HepG2 (cell line): ENCODE data around the gene SLCO2A1. TPM values are rescaled to one million over a fixed set of nuclear protein-coding genes. Genes with fewer than 3 reads are reported as not detected.
A peak's percentile ranks its signal among the peaks of the same experiment; 100 is the strongest.

Experiments
- FIP1L1 ChIP-seq: fragments of 200-400 bp; formaldehyde crosslinking; IDR thresholded peaks from 2 replicates; pipeline ENCODE4 v1.6.1; 2018; ENCODE audit warnings: low read depth, mild to moderate bottlenecking, low read length, moderate library complexity, borderline replicate concordance; ENCODE audit not compliant: insufficient read depth
- GABPB1 ChIP-seq: IDR thresholded peaks from 2 replicates; pipeline ENCODE4 v1.6.1; 2016; ENCODE audit warnings: mild to moderate bottlenecking, missing genetic modification reagents, moderate library complexity, missing compliant biosample characterization
- HDAC2 ChIP-seq: sonication (generic); formaldehyde crosslinking; IDR thresholded peaks from 2 replicates; pipeline ENCODE4 v1.4.0; 2020; ENCODE audit warnings: missing genetic modification reagents
- HHEX ChIP-seq: IDR thresholded peaks from 2 replicates; pipeline ENCODE4 v1.6.1; 2016; ENCODE audit warnings: control low read depth
- IRF9 ChIP-seq: sonication (generic); formaldehyde crosslinking; IDR thresholded peaks from 2 replicates; pipeline ENCODE4 v1.8.0; 2022; ENCODE audit warnings: missing genetic modification reagents, mild to moderate bottlenecking, borderline replicate concordance
- IRX3 ChIP-seq: sonication (generic); formaldehyde crosslinking; IDR thresholded peaks from 2 replicates; pipeline ENCODE4 v1.8.1; 2023; ENCODE audit warnings: mild to moderate bottlenecking, low read depth, missing genetic modification reagents, borderline replicate concordance
- NKX3-1 ChIP-seq: sonication (generic); formaldehyde crosslinking; IDR thresholded peaks from 2 replicates; pipeline ENCODE4 v1.5.0; 2020; ENCODE audit warnings: missing genetic modification reagents
- PHF20 ChIP-seq: sonication (generic); formaldehyde crosslinking; IDR thresholded peaks from 2 replicates; pipeline ENCODE4 v1.5.0; 2020; ENCODE audit warnings: mild to moderate bottlenecking, missing genetic modification reagents
- POLR2AphosphoS2 ChIP-seq: IDR thresholded peaks from 2 replicates; pipeline ENCODE4 v1.6.1; 2011; ENCODE audit warnings: low read depth, low read length, improper control_type of control experiment
- RFX3 ChIP-seq: IDR thresholded peaks from 2 replicates; pipeline ENCODE4 v1.6.1; 2016; ENCODE audit warnings: missing biosample characterization, missing genetic modification reagents
- SKIL ChIP-seq: sonication (generic); formaldehyde crosslinking; IDR thresholded peaks from 2 replicates; pipeline ENCODE4 v1.8.0; 2022; ENCODE audit warnings: missing genetic modification reagents, mild to moderate bottlenecking, moderate library complexity, borderline replicate concordance
- SNAPC2 ChIP-seq: sonication (generic); formaldehyde crosslinking; IDR thresholded peaks from 2 replicates; pipeline ENCODE4 v1.8.1; 2022; ENCODE audit warnings: mild to moderate bottlenecking, missing genetic modification reagents
- THAP11 ChIP-seq: IDR thresholded peaks from 2 replicates; pipeline ENCODE4 v1.6.1; 2016; ENCODE audit warnings: missing biosample characterization, missing genetic modification reagents
- ZNF10 ChIP-seq: sonication (generic); formaldehyde crosslinking; IDR thresholded peaks from 2 replicates; pipeline ENCODE4 v1.4.0; 2020; ENCODE audit warnings: mild to moderate bottlenecking, low read depth, missing genetic modification reagents, borderline replicate concordance
- ZNF207 ChIP-seq: fragments of 450-650 bp; IDR thresholded peaks from 2 replicates; pipeline ENCODE4 v1.6.1; 2016; ENCODE audit warnings: antibody characterized with exemption, borderline replicate concordance
- ZNF343 ChIP-seq: sonication (generic); formaldehyde crosslinking; IDR thresholded peaks from 2 replicates; pipeline ENCODE4 v1.4.0; 2020; ENCODE audit warnings: mild to moderate bottlenecking, missing genetic modification reagents
- ZNF350 ChIP-seq: sonication (generic); formaldehyde crosslinking; IDR thresholded peaks from 2 replicates; pipeline ENCODE4 v1.4.0; 2020; ENCODE audit warnings: mild to moderate bottlenecking, low read depth, missing genetic modification reagents, borderline replicate concordance
- ZNF414 ChIP-seq: sonication (generic); formaldehyde crosslinking; IDR thresholded peaks from 2 replicates; pipeline ENCODE4 v1.5.0; 2020; ENCODE audit warnings: missing genetic modification reagents
- ZNF616 ChIP-seq: sonication (generic); formaldehyde crosslinking; IDR thresholded peaks from 2 replicates; pipeline ENCODE4 v1.5.0; 2020; ENCODE audit warnings: low read depth, mild to moderate bottlenecking, missing genetic modification reagents
- ZNF704 ChIP-seq: sonication (generic); formaldehyde crosslinking; IDR thresholded peaks from 2 replicates; pipeline ENCODE4 v1.8.1; 2023; ENCODE audit warnings: mild to moderate bottlenecking, inconsistent platforms, moderate library complexity, missing genetic modification reagents, borderline replicate concordance
- ZNF724P ChIP-seq: sonication (generic); formaldehyde crosslinking; IDR thresholded peaks from 2 replicates; pipeline ENCODE4 v1.8.0; 2022; ENCODE audit warnings: missing genetic modification reagents, borderline replicate concordance
- polyA plus RNA-seq, 8 experiments: library from polyadenylated mRNA; depleted of rRNA in 3 of 8; stranded (reverse) in 7 of 8; unstranded in 1 of 8; fragments of >200 nt; fragmentation: Illumina TruSeq in 4 of 8; extraction: Trizol in 4 of 8; gene quantifications; 2 replicates each; pipeline versions ENCODE4 v1.2.1 to v1.2.3, GENCODE V29; 2011 to 2016; ENCODE audit warnings: low read depth in 4 of 8, missing spikeins in 1 of 8, mixed read lengths in 1 of 8; ENCODE audit not compliant: insufficient read depth in 1 of 8
- total RNA-seq, 5 experiments: library from RNA; depleted of rRNA; stranded (reverse); fragments of >200 nt; fragmentation: Illumina TruSeq; extraction: Trizol; gene quantifications; 2 replicates each; pipeline ENCODE4 v1.2.3, GENCODE V29; 2016; ENCODE audit warnings: low read depth in 1 of 5
- TF ChIP-seq, protein P1 (sequence below): IDR thresholded peaks from 2 replicates; pipeline ENCODE4 v1.6.1; 2016

SLCO2A1 gene
- total and polyA plus RNA-seq, 2 of the 13 experiments (the other 11 are each of a cell fraction or from before 2014, with no cell fraction given) = 0.04 TPM; not detected in 1

GRCh38 chr3:134039161-134039862 lies 9.6 kb upstream of the SLCO2A1 start (continued):
- no peak for TF ChIP-seq ZNF724P (CRISPR knock-in tag)
- TF ChIP-seq NKX3-1 (CRISPR knock-in tag) = no peak
- TF ChIP-seq SNAPC2 (CRISPR knock-in tag) = no peak
- no peak for TF ChIP-seq IRF9 (CRISPR knock-in tag)
- TF ChIP-seq PHF20 = 0 out of 2 replicates have a peak, but pooled peaks have one; percentile 32
- peak; percentile 20; the same call in 1 of the 2 replicates for TF ChIP-seq ZNF350 (CRISPR knock-in tag)
- TF ChIP-seq ZNF414 (CRISPR knock-in tag) = no peak
- TF ChIP-seq ZNF343 (CRISPR knock-in tag) = no peak
- TF ChIP-seq ZNF207 = no peak
- no peak for TF ChIP-seq ZNF10 (CRISPR knock-in tag)
- TF ChIP-seq, protein P1, sequence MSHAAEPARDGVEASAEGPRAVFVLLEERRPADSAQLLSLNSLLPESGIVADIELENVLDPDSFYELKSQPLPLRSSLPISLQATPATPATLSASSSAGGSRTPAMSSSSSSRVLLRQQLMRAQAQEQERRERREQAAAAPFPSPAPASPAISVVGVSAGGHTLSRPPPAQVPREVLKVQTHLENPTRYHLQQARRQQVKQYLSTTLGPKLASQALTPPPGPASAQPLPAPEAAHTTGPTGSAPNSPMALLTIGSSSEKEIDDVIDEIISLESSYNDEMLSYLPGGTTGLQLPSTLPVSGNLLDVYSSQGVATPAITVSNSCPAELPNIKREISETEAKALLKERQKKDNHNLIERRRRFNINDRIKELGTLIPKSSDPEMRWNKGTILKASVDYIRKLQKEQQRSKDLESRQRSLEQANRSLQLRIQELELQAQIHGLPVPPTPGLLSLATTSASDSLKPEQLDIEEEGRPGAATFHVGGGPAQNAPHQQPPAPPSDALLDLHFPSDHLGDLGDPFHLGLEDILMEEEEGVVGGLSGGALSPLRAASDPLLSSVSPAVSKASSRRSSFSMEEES (CRISPR knock-in tag) = no peak; the same call in 1 of the 2 replicates
- no peak for TF ChIP-seq SKIL (CRISPR knock-in tag)
- TF ChIP-seq RFX3 (CRISPR knock-in tag) = no peak
- TF ChIP-seq HHEX (CRISPR knock-in tag) = no peak
- 0 out of 2 replicates have a peak, but pooled peaks have one; percentile 31 for TF ChIP-seq GABPB1 (CRISPR knock-in tag)
- TF ChIP-seq POLR2AphosphoS2 = no peak
- no peak for TF ChIP-seq ZNF704 (CRISPR knock-in tag)
- TF ChIP-seq ZNF616 (CRISPR knock-in tag) = no peak
- TF ChIP-seq HDAC2 = no peak
- TF ChIP-seq THAP11 (CRISPR knock-in tag) = no peak
- no peak for TF ChIP-seq FIP1L1
- no peak for TF ChIP-seq IRX3 (CRISPR knock-in tag)
